Bone marrow (tissue), 2 donors: Measurements from ENCODE around the gene ABTB2.

ENCODE experiments used
- DNase-seq, 2 donors: peaks; one replicate each; lab custom pipeline; 2025; lab: John Stamatoyannopoulos, UW

The ABTB2 gene

DNA sequence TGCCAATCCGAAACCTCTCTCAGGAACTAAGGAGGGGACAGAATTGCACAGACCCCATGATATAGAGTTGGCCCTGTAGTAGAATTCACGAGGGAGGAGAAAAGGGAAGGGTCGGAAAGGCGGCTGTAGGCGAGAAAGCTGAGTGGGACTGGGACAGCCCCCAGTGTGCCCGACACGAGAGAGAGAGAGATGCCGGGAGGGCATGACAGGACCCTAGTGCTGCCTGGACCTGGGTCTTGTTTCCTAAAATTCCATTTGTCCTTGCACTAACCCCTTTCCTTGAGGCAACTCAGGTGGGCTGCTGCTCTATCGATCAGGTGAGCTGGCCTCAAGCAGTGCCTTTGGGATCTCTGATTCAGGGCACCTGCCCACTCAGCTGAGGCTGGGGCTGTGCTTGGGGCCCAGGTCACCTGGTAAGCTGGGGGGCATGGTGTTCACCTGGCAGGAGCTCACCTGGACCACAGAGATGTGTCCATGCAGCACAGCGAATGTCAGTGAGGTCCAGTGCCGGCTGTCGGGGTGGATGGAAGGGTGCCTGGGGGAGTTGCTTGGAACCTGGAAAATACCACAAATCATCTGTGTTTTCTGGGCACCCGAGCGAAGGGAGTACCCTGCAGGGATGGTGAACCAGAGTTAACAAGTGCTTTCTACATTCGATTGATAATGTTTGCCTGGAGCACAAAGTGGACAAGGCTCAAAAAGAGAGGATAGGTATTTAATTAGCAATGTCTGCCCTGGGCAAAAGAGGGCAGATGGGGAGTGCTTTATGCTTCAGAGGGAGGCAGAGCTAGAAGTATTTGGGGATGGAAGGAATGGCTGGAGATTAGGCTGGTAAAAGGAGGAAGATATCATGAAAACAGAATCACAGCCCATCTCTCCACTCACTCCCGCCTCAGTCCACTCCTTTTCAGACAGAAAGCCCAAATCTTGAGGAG lies 190.7 kb downstream of the ABTB2 start:
- DNase-seq = no peak

DNA sequence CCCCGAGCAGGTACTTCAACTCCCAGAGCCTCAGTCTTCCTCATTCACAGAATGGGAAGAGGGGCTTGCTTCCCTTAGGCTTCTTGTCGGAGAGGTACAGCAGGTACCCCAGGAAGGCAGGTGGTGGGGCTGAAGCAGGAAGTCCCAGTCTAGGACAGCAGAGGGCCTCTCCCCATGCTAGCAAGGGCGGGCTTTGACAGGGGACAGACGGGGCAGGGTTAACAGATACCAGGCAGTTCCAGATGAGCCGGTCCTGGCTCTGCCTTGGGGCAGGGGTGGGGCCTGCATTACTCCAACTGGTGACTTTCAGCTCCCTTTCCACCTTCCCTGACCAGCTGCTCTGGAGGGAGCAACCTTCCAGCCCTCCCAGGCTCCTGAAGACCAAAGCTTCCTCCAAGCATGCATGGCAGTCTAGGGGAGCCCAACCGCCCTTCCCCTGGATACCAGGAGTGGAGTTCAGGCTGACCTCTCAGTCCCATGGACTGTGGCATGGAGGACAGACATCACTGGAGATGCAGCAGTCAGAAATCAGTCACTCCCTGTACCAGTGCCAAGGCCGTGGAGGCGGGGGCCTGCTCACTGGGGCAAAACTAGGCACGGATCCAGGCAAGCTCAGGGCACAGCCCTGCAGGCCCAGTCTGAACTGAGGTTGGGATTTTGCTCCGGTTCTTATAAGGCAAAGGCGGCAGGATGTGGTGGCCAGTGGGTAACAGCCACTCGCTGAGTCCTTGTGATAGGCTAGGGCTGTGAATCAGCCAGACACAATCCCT lies 191.8 kb downstream of the ABTB2 start:
- no peak for DNase-seq

DNA sequence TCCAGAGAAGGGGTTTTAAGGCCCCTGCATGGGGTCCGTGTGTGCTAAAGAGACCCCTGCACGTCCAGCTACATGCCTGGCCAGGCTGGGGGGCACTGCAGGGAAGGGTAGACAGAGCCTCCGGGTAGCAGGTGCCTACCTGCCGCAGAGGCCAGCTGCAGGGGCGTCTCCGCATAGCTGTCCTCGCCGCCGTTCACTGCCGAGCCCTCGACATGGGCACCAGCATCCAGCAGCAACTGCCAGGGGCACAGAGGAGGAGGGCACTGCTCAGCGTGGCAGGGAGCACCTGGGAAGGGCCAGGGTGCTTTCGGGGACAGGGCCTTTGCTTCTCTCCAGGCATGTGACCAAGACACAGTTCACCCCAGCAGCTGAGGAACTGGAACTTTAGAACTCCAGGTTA lies 192.7 kb downstream of the ABTB2 start:
- no peak for DNase-seq

DNA sequence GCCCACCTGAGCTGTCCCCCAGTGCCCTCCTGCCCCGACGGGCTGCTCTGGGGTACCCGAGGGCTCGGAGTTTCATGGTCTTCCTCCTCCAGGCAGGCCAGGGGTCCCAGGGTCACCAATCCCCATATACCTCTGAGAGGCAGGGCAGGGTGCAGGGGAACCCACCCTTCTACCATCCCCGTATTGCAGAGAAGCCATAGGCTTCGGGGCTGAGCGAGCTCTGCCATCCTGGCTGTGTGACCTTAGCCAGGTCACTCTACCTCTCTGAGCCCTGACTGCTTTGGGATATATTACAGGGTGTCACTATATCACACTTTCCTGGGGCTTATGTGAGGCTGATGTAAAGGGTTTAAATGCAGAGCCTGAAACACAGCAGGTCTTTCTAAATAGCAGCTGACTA lies 195.0 kb downstream of the ABTB2 start:
- no peak for DNase-seq

DNA sequence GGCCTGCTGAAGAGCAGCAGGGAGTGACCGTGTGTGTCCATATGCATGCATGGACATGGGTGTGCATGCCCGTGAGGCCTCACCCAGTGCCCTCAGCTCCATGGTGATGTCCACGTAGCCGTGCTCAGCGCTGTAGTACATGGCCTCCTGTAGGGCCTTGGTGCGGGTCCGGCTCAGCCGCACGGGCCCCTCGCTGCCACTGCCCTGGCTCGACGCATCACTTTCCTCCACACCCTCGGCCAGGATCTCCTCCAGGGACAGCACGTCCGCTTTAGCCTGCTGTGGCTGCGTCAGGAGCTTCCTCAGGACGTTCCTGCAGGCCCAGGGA lies 195.4 kb downstream of the ABTB2 start:
- no peak for DNase-seq

DNA sequence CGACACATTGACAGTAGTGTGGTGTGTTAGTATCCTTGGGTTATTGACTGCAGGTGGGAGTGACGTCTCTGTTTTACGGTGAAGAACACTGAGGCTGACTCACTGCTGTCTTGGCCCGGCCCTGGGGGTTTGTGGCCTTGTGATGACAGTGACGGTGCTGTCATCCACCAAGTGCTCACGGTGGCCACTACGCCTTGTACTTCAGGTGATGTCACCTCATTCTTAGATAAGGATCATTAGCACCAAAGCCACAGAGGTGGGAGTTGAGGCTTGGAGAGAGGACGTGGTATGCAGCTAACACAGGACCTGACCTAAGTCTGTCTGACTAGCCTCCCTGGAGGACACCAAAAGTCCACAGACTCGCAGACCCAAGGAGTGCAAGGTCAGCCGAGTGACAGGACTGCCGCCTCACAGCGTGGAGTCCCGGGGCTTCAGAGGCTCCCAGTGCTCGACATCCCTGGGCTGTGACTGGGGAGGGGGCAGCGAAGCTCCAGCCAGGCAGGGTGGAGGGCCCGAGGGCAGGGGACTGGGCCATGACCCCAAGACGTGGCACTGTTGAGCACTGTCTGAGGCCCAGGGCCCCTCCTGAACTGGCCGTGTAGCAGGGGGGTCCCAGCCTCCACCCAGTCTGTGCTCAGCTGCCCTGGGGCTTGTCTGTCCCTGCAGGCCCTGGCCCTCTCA lies 195.9 kb downstream of the ABTB2 start:
- no peak for DNase-seq

DNA sequence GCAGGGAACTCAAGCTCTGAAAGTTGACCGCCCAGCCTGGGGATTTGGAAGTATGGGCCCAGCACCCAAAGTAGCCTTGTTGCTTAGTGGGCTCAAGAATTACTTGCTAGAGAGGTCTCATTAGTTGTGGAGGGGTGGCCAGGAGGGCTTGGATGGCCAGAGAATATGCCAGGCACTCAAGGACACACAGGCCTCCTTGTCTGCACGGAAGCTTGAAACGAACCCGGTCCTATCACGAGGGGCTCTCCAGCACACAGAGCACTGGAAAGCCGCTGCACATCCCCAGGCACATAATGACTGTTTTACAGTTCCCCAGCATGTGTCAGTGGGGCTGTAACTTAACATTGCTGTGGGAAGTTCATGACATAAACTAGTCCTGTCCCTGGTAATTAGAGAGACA lies 196.4 kb downstream of the ABTB2 start:
- no peak for DNase-seq

DNA sequence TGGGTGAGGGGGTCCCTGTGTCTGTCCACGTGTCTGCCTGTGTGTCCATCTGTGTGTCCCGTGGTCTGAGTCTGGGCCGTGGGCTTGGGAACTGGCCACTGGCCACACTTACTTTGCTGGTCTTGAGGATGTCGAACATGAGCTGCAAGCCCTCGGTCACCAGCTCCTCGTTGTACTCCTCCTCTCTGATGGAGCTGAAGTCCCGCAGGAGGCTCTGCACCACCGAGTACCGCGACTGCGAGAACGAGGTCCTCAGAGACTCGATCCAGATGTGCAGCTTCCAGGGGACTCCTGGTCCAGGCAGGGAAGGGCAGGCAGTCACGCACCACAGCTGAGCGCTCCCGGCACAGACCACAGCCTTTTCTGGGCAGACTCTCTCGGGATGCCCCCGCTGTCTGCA lies 197.0 kb downstream of the ABTB2 start:
- no peak for DNase-seq

DNA sequence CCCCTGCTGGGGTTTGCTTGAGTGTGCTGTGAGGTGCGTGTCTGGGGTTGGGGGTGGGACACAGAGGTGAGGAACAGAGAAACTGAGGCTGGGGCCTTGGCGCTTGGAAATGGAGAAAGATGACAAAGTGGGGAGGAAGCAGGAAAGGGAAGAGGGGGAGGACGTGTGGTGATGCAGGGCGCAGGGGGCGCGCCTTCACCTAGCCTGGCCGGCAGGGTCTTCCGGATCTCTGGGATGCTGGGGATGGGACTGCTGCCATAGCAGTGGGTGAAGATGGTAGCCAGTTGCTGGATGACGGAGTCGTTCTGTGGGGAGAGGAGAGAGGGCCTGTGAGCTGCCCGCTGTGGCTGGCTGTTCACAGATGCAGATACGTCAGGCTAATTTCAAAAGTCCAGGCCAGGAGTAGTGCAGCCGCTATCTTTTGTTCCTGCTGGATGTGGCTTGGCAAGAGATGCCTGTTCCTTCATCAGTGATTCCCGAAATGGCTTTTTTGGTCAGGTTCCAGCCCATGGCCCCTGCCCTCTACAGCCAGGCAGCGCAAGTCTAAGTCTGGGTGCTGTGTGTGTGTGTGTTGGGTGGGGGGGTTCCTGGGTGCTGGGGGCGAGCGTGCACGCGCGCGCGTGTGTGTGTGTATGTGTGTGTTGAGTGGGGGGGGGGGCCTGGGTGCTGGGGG lies 197.6 kb downstream of the ABTB2 start:
- no peak for DNase-seq

DNA sequence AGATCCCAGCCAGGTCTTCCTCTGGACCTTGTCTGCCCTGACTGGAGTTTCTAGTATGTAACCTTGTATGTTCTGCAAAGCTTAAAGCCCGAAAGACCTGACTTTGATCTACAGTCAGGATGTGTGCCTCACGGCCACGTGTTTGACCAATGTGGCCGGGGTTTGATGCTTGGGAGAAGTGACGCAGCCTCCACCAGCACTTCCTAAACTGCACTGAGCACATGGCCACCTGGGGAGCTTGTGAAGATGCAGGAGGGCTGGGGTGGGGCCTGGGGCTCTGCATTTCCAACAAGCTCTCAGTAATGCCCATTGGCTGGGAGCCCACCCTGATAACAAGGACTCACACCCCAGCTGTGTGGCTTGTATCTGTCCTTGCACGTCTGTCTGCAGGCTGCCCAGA lies 199.1 kb downstream of the ABTB2 start:
- DNase-seq = no peak

DNA sequence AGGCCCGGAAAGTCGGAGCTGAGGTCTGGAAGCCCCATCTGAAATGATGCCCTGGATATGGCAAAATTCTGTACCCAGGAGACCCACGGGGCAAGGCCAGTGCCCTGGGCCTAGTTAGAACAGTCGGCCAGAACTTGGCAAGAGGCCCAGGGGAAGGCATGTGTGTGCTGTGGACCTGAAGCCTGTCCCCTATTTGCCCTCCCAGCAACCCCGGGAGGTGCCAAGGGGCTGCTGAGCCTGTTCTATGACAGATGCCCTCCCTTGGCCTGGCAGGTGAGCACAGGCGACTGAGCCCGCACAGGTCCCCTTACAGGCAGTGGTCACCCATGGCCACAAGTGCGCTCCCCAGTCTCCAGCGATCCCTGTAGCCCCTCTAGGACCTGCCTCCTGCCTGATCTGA lies 200.6 kb downstream of the ABTB2 start:
- no peak for DNase-seq

DNA sequence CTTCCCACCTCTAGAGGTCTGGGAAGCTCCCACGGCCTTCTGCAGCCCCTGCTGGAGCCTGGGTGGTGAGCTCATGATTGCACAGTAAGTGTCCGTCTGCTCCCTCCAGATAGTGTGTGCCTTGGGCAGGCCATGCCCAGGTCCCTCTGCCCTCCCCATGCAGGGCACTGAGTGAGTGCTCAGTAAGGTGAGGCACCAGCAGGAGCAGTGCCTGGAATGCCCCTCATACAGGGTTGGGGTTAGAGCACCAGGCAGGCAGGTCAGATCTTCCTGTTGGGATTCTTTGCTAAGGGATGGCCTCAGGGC lies 202.1 kb downstream of the ABTB2 start:
- no peak for DNase-seq

DNA sequence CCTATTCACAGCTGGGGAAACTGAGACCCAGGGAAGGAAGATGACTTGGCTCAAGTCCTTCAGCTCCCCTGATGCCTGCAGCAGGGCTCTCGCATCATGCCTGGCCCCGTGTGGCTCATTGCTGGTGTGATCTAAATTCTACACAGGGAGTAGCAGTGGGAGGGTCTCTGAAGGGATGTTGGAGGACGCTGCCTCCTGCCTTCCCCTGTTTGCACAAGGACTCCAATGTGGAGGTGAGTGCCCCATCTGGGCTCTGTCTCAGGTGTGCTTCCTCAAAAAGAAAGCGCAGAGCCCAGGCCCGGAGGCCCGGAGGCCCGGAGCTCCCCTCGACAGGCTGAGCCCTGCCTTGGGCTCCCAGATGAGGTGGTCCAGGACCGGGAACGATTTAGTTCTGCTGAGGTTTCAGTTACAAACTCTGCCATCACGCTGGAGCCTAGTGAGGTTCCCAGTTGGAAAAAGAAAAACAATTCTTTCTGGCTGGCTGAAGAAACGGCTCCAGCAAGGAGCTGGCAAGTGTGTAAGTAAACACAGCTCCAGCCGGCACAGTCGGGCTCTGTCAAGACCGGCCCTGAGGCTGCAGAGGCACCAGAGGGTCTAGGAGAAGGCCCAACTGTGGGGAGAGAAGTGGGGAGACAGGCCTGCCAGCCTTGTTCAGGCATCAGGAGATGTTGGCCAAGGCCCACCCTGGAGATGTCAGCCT lies 202.6 kb downstream of the ABTB2 start:
- no peak for DNase-seq

DNA sequence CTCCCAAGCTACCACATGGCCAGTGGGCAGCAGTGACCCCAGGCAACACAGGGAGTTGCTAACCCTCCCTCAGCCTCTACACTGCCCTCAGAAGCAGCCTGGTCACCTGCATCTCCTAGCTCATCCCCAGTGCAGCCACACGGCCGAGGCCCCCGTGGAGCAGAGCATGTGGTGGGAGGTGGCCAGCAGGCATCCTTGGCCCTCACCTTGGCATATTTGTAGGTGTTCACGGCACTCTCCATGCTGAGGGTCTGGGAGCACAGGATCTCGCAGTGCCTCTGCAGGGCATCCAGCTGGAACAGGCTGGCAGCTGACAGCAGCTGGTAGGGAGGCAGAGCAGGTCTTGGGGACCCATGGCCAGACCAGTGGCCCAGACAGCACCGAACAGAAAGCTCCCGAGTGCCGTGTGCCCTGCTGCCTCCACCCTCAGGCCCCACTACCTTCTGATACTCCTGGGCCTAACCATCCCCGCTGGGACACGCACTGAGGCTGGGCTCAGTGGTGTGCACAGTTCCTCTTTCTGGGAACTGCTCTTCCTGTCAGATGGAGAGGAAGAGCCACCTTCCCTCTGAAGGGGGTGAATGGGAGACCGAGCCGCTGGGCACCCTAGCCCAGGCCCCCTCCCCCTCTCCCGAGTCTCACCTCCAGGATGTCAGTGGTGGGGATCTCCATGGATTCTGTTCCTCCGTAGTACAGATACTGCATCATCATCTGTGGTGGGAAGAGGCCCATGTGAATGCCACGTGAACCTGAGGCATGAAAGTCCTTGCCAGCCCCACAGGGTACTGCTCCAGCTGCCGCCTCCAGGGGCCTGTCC lies 203.5 kb downstream of the ABTB2 start:
- peak in 1 of 2 donors; percentile 34 for DNase-seq

DNA sequence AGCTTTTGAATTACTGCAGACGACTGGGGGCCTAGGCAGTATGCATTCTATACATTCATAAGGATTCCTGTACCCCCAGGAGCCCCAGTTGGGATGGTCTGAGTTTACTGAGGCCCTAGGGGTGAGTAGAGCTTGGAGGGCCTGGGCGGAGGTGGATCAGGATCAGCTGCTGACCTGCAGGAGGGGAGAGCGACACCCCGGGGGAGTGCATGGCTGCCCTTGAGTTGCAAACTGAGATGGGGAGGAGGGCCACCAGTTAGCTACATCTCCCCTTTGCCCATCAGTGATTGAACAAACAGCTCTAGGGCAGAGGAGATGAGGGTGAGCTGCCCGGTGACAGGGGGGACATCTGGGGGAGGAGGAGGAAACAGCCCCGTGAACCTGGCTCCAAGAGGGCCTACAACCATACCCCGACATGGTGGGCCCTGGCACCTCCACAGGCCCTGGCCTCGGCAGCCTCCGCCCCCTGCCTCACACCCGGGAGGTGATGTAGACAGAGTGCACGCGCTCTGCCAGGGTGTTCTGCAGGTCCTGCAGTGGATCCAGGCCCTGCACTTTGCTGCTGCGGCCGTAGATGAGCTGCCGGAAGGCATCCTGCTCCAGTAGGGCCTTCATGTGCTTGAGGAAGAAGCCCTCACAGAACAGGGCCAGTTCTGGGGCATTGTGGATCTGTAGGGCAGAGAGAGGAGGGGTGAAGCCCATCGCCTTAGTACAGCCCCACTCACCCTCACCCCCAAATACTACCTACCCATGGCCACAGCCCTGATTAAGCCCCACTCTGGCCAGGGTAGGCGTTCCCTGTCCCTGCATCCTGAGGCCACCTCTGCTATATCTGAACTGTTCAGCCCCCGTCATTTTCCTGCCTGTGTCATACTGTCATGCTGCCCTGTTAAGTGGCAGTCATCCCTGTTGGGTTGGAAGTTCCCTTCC lies 205.6 kb downstream of the ABTB2 start:
- DNase-seq = no peak

DNA sequence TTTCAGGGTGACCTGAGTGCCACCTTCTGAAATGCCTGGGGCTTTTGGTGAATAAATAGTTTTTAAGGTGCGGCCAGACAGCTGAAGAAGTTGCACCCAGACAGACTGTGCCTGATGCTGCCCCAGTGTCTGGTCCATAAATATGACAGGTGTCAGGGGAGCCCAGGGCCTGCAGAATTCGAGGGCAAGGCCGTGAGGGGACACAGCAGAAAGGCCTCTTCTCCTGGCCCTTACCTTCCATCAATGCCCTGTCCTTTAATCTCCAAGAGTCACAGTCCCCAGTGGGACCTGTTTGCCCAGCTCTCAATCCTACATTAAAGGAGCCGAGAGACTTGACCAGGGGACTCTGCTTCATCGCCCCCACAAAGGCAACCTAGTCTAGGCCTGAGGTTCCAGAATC lies 206.6 kb downstream of the ABTB2 start:
- DNase-seq = no peak

DNA sequence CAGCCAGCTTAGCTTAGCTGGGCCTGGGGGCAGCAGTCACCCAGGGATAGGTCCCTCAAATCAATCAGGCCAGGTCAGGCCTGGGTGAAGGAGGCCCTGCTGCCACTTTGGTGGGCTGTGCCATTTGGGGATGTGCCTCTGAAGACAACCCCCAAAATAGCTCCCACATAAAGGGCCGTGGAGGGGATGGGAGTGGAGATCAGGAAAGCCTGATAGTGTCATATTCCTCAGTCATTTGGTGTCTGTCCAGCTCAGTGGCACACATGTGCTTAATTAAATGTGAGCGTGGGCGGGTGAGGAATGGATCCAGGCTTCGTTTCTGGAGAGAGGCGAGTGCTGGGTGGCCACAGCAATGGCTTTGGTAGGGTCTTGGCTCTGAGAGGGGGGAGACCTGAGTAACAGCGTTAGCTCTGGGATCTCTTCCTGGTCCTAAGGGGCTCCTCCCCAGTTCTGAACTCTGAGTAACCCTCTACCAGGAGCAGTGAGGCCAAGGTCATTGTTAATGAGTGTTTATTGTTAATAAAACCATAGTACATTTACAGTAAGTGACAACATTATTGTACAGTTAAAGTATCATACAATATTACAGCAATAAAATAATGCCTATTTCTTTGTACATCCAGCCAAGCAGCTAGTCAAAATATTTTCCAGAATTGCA lies 207.2 kb downstream of the ABTB2 start:
- no peak for DNase-seq

DNA sequence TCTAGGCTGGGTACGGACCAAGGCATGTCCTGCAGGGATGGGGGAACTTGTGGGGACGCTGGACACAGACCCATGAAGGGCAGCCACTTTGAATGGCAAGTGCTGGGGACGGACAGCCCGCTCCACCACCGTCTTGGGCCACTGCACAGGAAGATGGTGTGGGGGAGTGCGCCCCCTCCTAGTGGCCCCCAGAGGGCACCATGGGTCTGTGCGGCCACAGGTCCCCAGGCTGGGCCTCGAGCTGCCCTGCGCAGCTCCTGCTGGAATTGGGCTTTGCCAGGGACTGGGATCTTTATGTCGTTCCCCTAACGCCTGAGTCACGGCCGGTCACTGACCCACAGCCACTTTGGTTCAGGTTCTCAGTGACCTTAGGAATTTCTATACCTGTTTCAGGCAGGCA lies 208.0 kb downstream of the ABTB2 start:
- no peak for DNase-seq

DNA sequence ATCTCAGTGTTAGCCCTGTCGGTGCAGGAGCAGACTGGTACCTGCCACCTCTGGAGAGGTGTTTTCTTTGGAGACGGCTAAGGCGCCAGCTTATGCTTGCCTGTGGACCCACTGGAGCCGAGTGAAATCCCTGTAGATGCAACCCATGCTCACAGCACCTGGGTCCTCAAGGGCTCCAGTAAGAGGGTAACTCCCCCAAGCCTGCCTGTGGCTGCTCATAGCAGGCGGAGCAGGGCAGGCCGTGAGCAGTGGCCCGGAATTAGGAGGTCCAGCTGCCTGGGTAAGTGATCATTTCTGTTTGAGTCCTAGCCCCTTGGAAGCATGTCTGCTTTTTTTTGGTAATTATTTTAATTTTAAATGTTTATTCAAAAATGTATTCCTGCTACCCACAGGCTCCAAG lies 208.5 kb downstream of the ABTB2 start:
- no peak for DNase-seq
